Measurements from ENCODE around the gene LRCOL1.

The LRCOL1 gene

DNA sequence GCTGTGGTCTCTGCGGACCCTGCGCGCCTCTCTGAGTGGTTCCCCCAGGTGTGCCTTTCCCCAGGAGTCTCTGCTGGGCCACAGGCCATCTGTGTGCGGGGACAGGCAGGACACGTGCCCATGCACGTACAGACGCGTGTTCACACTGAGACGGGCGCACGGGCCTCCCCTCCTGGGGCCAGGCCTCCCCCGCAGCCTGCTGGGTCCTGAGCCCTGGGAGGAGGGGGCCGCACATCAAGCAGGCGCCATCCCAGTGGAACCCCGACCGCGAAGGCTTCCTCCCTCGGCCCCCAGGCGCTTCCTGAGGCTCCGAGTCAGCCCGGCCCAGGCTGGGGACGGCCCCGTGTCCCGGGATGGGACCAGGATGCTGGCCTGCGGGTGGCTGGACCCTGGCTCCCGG is 39.7 kb downstream of the LRCOL1 start:
- TF ChIP-seq, protein P1, sequence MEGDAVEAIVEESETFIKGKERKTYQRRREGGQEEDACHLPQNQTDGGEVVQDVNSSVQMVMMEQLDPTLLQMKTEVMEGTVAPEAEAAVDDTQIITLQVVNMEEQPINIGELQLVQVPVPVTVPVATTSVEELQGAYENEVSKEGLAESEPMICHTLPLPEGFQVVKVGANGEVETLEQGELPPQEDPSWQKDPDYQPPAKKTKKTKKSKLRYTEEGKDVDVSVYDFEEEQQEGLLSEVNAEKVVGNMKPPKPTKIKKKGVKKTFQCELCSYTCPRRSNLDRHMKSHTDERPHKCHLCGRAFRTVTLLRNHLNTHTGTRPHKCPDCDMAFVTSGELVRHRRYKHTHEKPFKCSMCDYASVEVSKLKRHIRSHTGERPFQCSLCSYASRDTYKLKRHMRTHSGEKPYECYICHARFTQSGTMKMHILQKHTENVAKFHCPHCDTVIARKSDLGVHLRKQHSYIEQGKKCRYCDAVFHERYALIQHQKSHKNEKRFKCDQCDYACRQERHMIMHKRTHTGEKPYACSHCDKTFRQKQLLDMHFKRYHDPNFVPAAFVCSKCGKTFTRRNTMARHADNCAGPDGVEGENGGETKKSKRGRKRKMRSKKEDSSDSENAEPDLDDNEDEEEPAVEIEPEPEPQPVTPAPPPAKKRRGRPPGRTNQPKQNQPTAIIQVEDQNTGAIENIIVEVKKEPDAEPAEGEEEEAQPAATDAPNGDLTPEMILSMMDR (IDR thresholded peaks at IDR 0.05; ENCODE audit: insufficient read depth, low read length, poor library complexity, severe bottlenecking) = no peak
- TF ChIP-seq EZH2phosphoT487 (conservative IDR thresholded peaks at IDR 0.05; ENCODE audit: low read length) = no peak
- H3K36me3 ChIP-seq (ENCODE audit: low read length) = no peaks in the 10 kb centered on the region

DNA sequence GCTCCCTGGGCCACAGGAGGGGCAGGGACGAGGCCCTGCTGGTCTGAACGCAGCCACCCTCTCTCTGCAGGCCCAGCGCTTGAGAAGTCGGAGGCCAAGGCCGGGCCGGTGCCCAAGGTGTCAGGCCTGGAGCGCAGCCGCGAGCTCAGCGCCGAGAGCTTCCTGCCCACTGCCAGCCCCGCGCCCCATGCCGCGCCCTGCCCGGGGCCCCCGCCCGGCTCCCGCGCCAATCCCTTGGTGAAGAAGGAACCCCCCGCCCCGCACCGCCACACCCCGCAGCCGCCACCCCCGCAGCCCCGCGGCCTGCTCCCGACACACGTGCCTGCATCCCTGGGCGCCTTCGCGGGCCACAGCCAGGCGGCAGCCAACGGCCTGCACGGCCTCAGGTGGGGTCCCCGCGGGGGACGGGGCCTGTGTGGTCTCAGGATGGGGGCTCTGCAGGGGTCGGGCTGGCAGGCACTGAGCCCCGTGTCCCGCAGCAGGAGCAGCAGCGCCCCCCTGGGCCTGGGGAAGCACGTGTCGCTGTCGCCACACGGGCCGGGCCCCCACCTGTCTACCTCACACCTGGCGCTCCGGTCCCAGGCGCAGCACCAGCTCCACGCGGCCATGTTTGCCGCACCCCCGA is 40.4 kb downstream of the LRCOL1 start:
- Histone ChIP-seq H2AFZ (ENCODE audit: low read depth, low read length, severe bottlenecking) (no peak overlapping the region), H3K9me2 (replicated peaks; ENCODE audit: insufficient read depth, low read length) (no peaks in the 10 kb centered on the region), H3K9me3 (ENCODE audit: insufficient read depth, low read length) (no peaks in the 10 kb centered on the region), H3F3A (ENCODE audit: insufficient read depth) (no peaks in the 10 kb centered on the region), H3K79me2 (ENCODE audit: insufficient read depth, low read length) (peaks cover 12% of the 10 kb centered on the region; the same call in 1 of the 2 replicates), H3K9ac (ENCODE audit: low read length) (no peak overlapping the region), H3K4me3 (ENCODE audit: insufficient read depth, low read length, poor library complexity, severe bottlenecking) (no peak overlapping the region), H3K27me3 (ENCODE audit: low read length) (no peaks in the 10 kb centered on the region), H3K4me2 (ENCODE audit: low read depth, low read length, poor library complexity, severe bottlenecking) (no peak overlapping the region), H4K20me1 (ENCODE audit: low read depth, low read length) (no peaks in the 10 kb centered on the region), H3K36me3 (ENCODE audit: low read length) (no peaks in the 10 kb centered on the region), H3K27ac (ENCODE audit: low read depth, low read length) (no peak overlapping the region)
- TF ChIP-seq, protein P1 (IDR thresholded peaks at IDR 0.05; ENCODE audit: insufficient read depth, low read length, poor library complexity, severe bottlenecking) = no peak
- TF ChIP-seq EZH2phosphoT487 (conservative IDR thresholded peaks at IDR 0.05; ENCODE audit: low read length) = no peak

More for the DNA sequence above, 39.7 kb downstream of the LRCOL1 start:
- H3K27ac ChIP-seq (ENCODE audit: low read depth, low read length) = no peak overlapping the region
- H2AFZ ChIP-seq (ENCODE audit: low read depth, low read length, severe bottlenecking) = no peak overlapping the region
- H3K9me3 ChIP-seq (ENCODE audit: insufficient read depth, low read length) = no peaks in the 10 kb centered on the region
- no peaks in the 10 kb centered on the region for H3K27me3 ChIP-seq (ENCODE audit: low read length)
- H3K9me2 ChIP-seq (replicated peaks; ENCODE audit: insufficient read depth, low read length) = no peaks in the 10 kb centered on the region
- no peaks in the 10 kb centered on the region for H4K20me1 ChIP-seq (ENCODE audit: low read depth, low read length)
- H3F3A ChIP-seq (ENCODE audit: insufficient read depth) = no peaks in the 10 kb centered on the region
- H3K9ac ChIP-seq (ENCODE audit: low read length) = no peak overlapping the region
- no peak overlapping the region for H3K4me2 ChIP-seq (ENCODE audit: low read depth, low read length, poor library complexity, severe bottlenecking)
- H3K4me3 ChIP-seq (ENCODE audit: insufficient read depth, low read length, poor library complexity, severe bottlenecking) = no peak overlapping the region
- peaks cover 6% of the 10 kb centered on the region; the same call in 1 of the 2 replicates for H3K79me2 ChIP-seq (ENCODE audit: insufficient read depth, low read length)

DNA sequence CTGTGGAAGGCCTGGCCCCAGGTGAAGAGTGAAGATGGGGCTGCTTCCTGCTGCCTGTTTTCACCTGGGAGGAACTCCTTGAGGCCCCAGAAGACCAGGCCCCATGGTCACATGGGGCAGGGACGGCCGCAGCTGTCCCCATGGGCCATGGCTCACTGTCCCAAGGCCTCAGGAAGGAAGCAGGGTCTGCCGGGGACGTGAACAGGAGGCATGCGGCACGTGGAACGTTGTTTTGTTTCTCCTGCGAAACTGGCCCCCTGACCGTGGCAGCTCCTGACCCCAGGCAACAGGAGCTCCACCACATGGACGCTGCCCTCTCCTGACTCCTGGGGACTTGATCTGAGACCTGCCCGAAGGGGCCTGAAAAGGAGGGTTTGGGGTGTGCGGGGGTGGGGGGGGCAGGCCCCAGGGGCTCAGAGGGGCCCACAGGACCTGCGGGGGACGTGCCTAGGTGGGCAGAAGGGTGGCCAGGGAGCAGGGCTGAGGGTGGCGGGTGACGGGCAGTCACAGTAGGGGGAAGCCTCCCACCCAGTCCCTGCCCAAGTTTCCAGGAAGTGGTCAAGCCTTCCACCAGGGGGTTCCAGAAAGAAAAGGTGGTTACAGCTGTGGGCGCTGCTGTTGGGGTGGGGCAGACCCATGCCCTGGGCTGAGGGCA is 41.4 kb downstream of the LRCOL1 start:
- Histone ChIP-seq H3K4me3 (ENCODE audit: insufficient read depth, low read length, poor library complexity, severe bottlenecking) (no peak overlapping the region), H3K9ac (ENCODE audit: low read length) (no peak overlapping the region), H3K27ac (ENCODE audit: low read depth, low read length) (no peak overlapping the region), H4K20me1 (ENCODE audit: low read depth, low read length) (no peaks in the 10 kb centered on the region), H3K9me2 (replicated peaks; ENCODE audit: insufficient read depth, low read length) (no peaks in the 10 kb centered on the region), H3K4me2 (ENCODE audit: low read depth, low read length, poor library complexity, severe bottlenecking) (no peak overlapping the region), H2AFZ (ENCODE audit: low read depth, low read length, severe bottlenecking) (no peak overlapping the region), H3F3A (ENCODE audit: insufficient read depth) (no peaks in the 10 kb centered on the region), H3K36me3 (ENCODE audit: low read length) (no peaks in the 10 kb centered on the region), H3K9me3 (ENCODE audit: insufficient read depth, low read length) (no peaks in the 10 kb centered on the region), H3K79me2 (ENCODE audit: insufficient read depth, low read length) (peaks cover 15% of the 10 kb centered on the region; the same call in 1 of the 2 replicates), H3K27me3 (ENCODE audit: low read length) (no peaks in the 10 kb centered on the region)
- TF ChIP-seq, protein P1 (IDR thresholded peaks at IDR 0.05; ENCODE audit: insufficient read depth, low read length, poor library complexity, severe bottlenecking) = no peak
